Right ventricle myocardium inferior (tissue), 1 donor: Measurements from ENCODE around the gene SBF2. TPM values are rescaled to one million over a fixed set of nuclear protein-coding genes. Genes with fewer than 3 reads are reported as not detected.
"Not testable (repeated sequence)": the region's sequence is repeated elsewhere in the genome, so short reads cannot be mapped to it uniquely, and the experiment has no call there.

Source experiments
- ATAC-seq: fragments of 200-7000 bp; cut with Tn5 transposase; one replicate; pipeline ENCODE4 v1.9.1; 2020; ENCODE audit warnings: mild to moderate bottlenecking, moderate library complexity
- DNase-seq: peaks from one replicate; pipeline ENCODE4 v3.0.0; 2021; ENCODE audit errors: missing footprints
- intact Hi-C: fragments of 100-400 bp; cut with DNase I; formaldehyde crosslinking; loops from one replicate; pipeline ENCODE4 v1.11.0; 2022
- total RNA-seq: library from RNA; stranded (reverse); fragmentation: NEBNext Ultra II Directional; extraction: Animal tissue kit (Norgen Biotek cat#: 25700); gene quantifications from one replicate; pipeline ENCODE4 v1.2.1, GENCODE V29; 2021
- donor health status: DM: no; HTN: yes; CAD: no; lungs with severe emphysema.

Gene SBF2
- total RNA-seq, 1 donor from 2014 or later, result 16.7 TPM

- ATAC-seq (no peak), DNase-seq (no peak)
- intact Hi-C loops, result no loop called here
Observed at GRCh38 chr11:9957072-9957471, 336.9 kb downstream of the SBF2 start.

GRCh38 chr11:9956483-9956882, 337.5 kb downstream of the SBF2 start:
- ATAC-seq, result no peak

GRCh38 chr11:9955391-9955790, 338.6 kb downstream of the SBF2 start:
- ATAC-seq (no peak), DNase-seq (no peak)
- intact Hi-C loops, result no loop called here

More at GRCh38 chr11:9956483-9956882, 337.5 kb downstream of the SBF2 start:
- intact Hi-C loops, result no loop called here
- DNase-seq, result no peak

GRCh38 chr11:9953994-9954626, 339.9 kb downstream of the SBF2 start:
- no peak for DNase-seq
- intact Hi-C loops, result no loop called here

GRCh38 chr11:9952511-9953196, 341.4 kb downstream of the SBF2 start:
- intact Hi-C loops, result no loop called here
- ATAC-seq (no peak), DNase-seq (no peak)

More at GRCh38 chr11:9953994-9954626, 339.9 kb downstream of the SBF2 start:
- ATAC-seq, result no peak

GRCh38 chr11:9951807-9952206, 342.2 kb downstream of the SBF2 start:
- no peak for ATAC-seq
- DNase-seq, result no peak
- intact Hi-C loops, result no loop called here

- DNase-seq, result no peak
- ATAC-seq, result no peak
- intact Hi-C loops, result no loop called here
Observed at GRCh38 chr11:9950462-9950861, 343.6 kb downstream of the SBF2 start.

GRCh38 chr11:9947231-9947864, 346.7 kb downstream of the SBF2 start:
- ATAC-seq (no peak), DNase-seq (no peak)
- intact Hi-C loops, result no loop called here

GRCh38 chr11:9945680-9946079, 348.3 kb downstream of the SBF2 start:
- DNase-seq, intact Hi-C loops, ATAC-seq: not testable (repeated sequence)

GRCh38 chr11:9943386-9944110, 350.5 kb downstream of the SBF2 start:
- no peak for DNase-seq
- ATAC-seq, result peak; percentile 64
- intact Hi-C loops, result no loop called here

GRCh38 chr11:9941991-9942390, 352.0 kb downstream of the SBF2 start:
- DNase-seq (no peak), ATAC-seq (no peak)
- intact Hi-C loops, result no loop called here

- ATAC-seq, intact Hi-C loops: not testable (repeated sequence)
- peak; percentile 66 for DNase-seq
Observed at GRCh38 chr11:9939150-9939549, 354.9 kb downstream of the SBF2 start.

- ATAC-seq, result no peak
- no peak for DNase-seq
- intact Hi-C loops, result no loop called here
Observed at GRCh38 chr11:9936754-9937153, 357.3 kb downstream of the SBF2 start.

GRCh38 chr11:9932843-9933242, 361.2 kb downstream of the SBF2 start:
- ATAC-seq, DNase-seq, intact Hi-C loops: not testable (repeated sequence)

- intact Hi-C loops, ATAC-seq, DNase-seq: not testable (repeated sequence)
Observed at GRCh38 chr11:9930562-9931331, 363.3 kb downstream of the SBF2 start.

- DNase-seq (no peak), ATAC-seq (no peak)
- intact Hi-C loops, result no loop called here
Observed at GRCh38 chr11:9927670-9928069, 366.3 kb downstream of the SBF2 start.

GRCh38 chr11:9923280-9923679, 370.7 kb downstream of the SBF2 start:
- intact Hi-C loops, result no loop called here
- DNase-seq (no peak), ATAC-seq (no peak)

GRCh38 chr11:9922806-9923205, 371.2 kb downstream of the SBF2 start:
- intact Hi-C loops, result no loop called here
- ATAC-seq (no peak), DNase-seq (no peak)

- intact Hi-C loops, result no loop called here
- DNase-seq, result no peak
- ATAC-seq, result no peak
Observed at GRCh38 chr11:9916480-9916879, 377.5 kb downstream of the SBF2 start.
